ENCODE data around the gene ANGPTL1. TPM values are rescaled to one million over a fixed set of nuclear protein-coding genes. Genes with fewer than 3 reads are reported as not detected.

ANGPTL1 gene
- total and polyA plus RNA-seq, 2 experiments from 2014 or later: 0.58 TPM; not detected in 1

GRCh38 chr1:178810585-178810984 is 60.3 kb downstream of the ANGPTL1 start:
- H3F3A ChIP-seq (replicated peaks; ENCODE audit: low read depth): no peaks in the 10 kb centered on the region
- Mint-ChIP-seq H3K27ac (no peak overlapping the region), H3K27me3 (ENCODE audit: insufficient read depth, low read depth, poor library complexity) (peaks cover 2% of the 10 kb centered on the region), H3K36me3 (ENCODE audit: low read depth) (peaks cover 2% of the 10 kb centered on the region; the same call in 1 of the 3 replicates), H3K4me3 (no peak overlapping the region), H3K4me1 (peaks cover 5% of the 10 kb centered on the region; the same call in 1 of the 3 replicates), H3K9me3 (no peaks in the 10 kb centered on the region)
- H3K4me2 ChIP-seq: no peak overlapping the region
- H3K4me1 ChIP-seq (ENCODE audit: insufficient read depth): peaks cover 10% of the 10 kb centered on the region
- no peak overlapping the region for H2AFZ ChIP-seq
- ATAC-seq (no peak), DNase-seq (ENCODE audit: low spot score) (no peak)
- no peak overlapping the region for H3K4me3 ChIP-seq
- no peaks in the 10 kb centered on the region for H3K36me3 ChIP-seq (ENCODE audit: insufficient read depth)
- TF ChIP-seq EZH2phosphoT487 (IDR thresholded peaks at IDR 0.05; ENCODE audit: unreplicated experiment) (no peak), ZNF462 (CRISPR knock-in tag; IDR thresholded peaks at IDR 0.05) (no peak), ZNF331 (CRISPR knock-in tag; IDR thresholded peaks at IDR 0.05; ENCODE audit: low read depth) (no peak), CREB1 (CRISPR knock-in tag; IDR thresholded peaks at IDR 0.05; ENCODE audit: low read depth) (no peak), STAT1 (IDR thresholded peaks at IDR 0.05; ENCODE audit: unreplicated experiment) (no peak), CTCF (conservative IDR thresholded peaks at IDR 0.05; ENCODE audit: low read depth in 2 of 2) (no peak), JUNB (IDR thresholded peaks at IDR 0.05; ENCODE audit: unreplicated experiment) (no peak), POLR2AphosphoS5 (IDR thresholded peaks at IDR 0.05; ENCODE audit: low read depth) (no peak), EZH2 (IDR thresholded peaks at IDR 0.05; ENCODE audit: low read depth, unreplicated experiment) (no peak), NANOG (IDR thresholded peaks at IDR 0.05; ENCODE audit: borderline replicate concordance) (no peak), ZNF114 (CRISPR knock-in tag; IDR thresholded peaks at IDR 0.05) (no peak), REST (IDR thresholded peaks at IDR 0.05; ENCODE audit: unreplicated experiment) (no peak), ETS1 (IDR thresholded peaks at IDR 0.05) (no peak)
- no peak overlapping the region for H3K27ac ChIP-seq (ENCODE audit: low read depth)
- 0 out of 2 replicates have a peak, but pooled peaks cover 4% of the 10 kb centered on the region for H4K20me1 ChIP-seq (replicated peaks; ENCODE audit: insufficient read depth)
- H3K27me3 ChIP-seq (ENCODE audit: insufficient read depth): no peaks in the 10 kb centered on the region
- no peaks in the 10 kb centered on the region for H3K9me2 ChIP-seq (ENCODE audit: insufficient read depth)
- no peaks in the 10 kb centered on the region; the same call in 1 of the 2 replicates for H3K79me2 ChIP-seq (replicated peaks; ENCODE audit: insufficient read depth)

All from GM23338 (cell line).